Stimulated activated CD8-positive, alpha-beta memory T cell treated with anti-CD3 and anti-CD28 coated beads, Interleukin-15, amount 100 ng/mL, for 48 hours (primary cell): ENCODE data around the gene ITGA5.

Experiments used
- DNase-seq, 2 donors: peaks; one replicate each; pipeline ENCODE4 v3.0.0-alpha.2; 2020; ENCODE audit warnings: low read depth in 2 of 2

Gene ITGA5

DNA sequence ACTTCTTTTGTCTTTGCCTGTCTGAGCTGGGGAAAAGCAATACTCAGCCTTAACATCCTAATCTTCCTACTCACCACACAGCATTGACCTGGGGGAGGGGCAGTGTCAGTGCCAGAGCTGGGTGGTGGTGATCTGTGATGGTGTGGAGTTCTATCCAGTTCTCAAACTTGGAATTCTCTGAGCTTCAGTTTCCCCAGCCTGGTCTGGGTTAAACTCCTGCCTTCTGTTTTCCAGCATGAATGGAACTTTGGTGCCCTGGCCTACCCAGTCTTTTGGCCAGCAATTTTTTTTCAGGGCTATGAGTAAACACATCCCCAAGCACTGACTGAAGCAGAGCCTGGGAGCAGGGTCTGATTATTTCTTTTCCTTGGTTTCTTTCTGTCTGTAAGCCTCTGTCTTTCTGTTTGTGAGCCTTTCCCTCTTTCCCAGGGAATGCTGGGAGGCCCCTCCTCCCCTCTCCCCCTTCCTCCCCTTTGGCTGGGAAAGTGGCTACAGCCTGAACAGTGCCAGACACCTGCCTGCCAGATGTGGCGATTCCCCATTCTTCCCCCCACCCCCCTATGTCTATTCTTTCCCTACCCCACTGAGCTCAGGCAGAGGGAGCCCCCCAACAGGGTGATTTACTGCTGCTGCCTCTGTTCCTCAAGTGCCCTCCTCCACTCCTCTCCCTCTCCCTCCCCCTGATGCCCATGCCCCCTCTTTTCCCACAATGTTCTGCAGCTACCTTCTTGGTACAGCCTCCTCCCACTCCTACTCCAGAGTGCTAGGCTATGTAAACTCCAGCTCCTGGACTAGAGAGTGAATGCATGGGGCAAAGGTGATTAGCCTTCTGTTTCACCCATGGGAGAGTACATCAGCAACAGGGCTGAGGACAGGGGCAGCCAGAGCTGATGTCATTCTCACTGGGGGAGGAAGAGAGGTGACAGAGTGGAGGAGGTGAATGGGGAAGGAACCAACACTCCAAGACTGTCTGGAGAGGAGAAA, 65.9 kb downstream of the ITGA5 start:
- no peak for DNase-seq

DNA sequence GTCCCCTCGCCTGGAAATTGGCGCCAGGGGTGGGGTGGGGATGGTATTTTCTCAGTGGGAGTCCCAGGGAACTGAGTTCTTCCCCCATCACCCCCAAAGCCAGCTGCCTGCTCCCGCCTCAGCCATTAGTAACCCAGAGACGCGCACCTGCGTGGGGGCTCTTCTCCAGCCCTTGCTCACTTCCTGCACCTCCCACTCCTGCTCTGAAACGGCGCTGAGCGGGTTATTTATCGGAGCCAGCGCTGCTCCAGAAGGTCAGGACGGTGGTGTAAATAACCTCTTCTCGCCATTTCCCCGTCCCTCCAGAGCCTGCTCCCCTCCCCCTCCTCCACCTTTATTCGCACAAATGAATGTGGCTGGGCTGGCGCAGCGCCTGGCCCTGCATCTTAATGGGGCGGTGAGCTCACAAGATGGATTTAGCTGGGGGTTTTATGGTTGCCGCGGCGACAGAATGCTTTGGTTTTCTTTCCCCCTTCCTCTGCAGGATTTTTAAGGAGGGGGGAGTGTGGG, 67.0 kb downstream of the ITGA5 start:
- DNase-seq = no peak

DNA sequence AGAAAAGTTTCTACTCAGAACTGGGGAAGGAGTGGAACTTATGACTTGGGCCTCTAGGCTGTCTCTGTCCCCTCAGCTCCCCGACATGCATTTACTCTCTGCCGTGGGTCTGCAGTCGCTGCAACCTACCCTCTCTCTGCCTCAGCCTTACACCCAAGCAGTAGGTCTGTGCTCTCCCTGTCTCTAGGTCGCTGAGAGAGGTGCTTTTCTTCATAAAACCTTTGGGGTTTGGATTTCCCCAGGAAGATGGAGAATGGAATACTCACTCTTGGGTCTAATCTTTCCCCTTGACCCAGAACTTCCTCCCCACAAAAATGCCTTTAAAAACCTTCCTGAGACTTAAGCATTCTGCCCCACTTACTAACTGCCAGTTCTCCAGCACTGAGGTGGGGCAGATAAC, 67.7 kb downstream of the ITGA5 start:
- DNase-seq = no peak

DNA sequence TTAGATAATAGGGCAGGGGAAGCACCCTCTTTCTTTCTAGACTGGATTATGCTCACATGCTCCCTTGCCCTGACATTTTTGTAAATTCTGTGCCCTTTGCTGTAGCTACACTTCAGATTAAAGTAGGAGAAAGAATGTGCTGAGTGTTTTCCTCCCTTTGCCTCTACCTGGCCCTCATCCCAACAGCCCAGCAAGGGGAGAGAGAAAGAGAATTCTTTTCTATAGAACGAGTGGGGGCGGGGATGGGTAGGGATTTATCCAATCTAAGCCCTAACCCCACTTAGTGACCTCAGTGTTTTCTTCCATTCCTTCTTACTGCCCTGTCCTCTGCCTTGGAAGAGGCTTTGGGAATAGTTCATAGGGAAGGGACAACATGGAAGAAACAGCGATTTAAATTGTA, 68.3 kb downstream of the ITGA5 start:
- DNase-seq = no peak

DNA sequence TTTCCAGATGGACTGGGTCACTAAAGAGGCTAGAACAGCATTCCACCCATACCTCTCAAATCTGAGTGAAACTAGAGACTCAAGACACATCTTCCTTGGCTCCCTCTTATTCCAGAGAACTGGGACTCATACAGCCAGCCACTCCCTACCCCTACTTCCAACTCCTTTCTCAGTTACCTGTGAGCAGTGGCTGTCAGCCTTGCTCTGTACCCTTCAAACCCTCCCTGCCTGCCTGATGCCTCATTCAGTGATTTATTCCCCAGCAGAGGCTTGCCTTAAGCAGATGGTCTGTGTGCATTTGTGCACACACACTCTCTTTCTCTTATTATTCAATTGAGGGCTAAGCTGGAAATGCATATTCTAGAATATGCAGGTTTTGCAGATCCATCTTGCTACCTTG, 69.4 kb downstream of the ITGA5 start:
- DNase-seq = no peak

DNA sequence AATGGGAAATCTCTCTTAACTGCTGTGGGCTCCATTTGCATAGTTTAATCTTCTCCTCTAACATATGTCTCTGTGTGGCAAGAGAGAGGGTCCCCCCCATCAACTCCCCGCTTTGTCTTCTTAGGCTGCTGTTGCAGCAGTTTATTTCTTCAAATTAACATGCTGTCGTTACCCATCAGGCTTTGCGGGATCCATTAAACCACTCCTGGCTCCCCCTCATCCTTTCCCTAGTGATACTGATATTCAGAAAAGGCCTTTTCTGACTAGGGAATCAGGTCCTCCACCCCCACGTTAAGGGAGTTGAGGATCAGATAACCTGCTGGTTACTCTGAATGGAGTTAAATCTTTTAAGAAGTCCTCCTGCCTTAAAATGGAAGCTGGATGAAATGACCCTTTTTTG, 70.0 kb downstream of the ITGA5 start:
- no peak for DNase-seq
